Left lung (tissue), 10 donors: ENCODE results near the gene CANT1. TPM values are rescaled to one million over a fixed set of nuclear protein-coding genes. Genes with fewer than 3 reads are reported as not detected.

ENCODE experiments used
- ATAC-seq: fragments of 200-7000 bp; cut with Tn5 transposase; one replicate; pipeline ENCODE4 v1.9.1; 2020; ENCODE audit warnings: moderate library complexity
- DNase-seq, 4 donors: peaks; one replicate each; pipeline ENCODE4 v3.0.0-alpha.2; 2013 to 2020
- H3K27ac ChIP-seq, 2 donors: fragments of 200-600 bp; sonication (generic) in 1 of 2; one replicate each; pipeline versions ENCODE4 v1.5.0 to v1.8.0; 2020 to 2021
- H3K27me3 ChIP-seq, 2 donors: fragments of 200-600 bp; sonication (generic) in 1 of 2; one replicate each; pipeline versions ENCODE4 v1.5.0 to v1.8.0; 2020 to 2021
- H3K36me3 ChIP-seq, 2 donors: fragments of 200-600 bp; sonication (generic) in 1 of 2; one replicate each; pipeline versions ENCODE4 v1.5.0 to v1.8.0; 2020 to 2021
- H3K4me1 ChIP-seq, 2 donors: fragments of 200-600 bp; one replicate each; pipeline ENCODE4 v1.8.0; 2021
- H3K4me3 ChIP-seq, 2 donors: fragments of 200-600 bp; sonication (generic) in 1 of 2; one replicate each; pipeline versions ENCODE4 v1.5.0 to v1.8.0; 2020 to 2021; ENCODE audit warnings: mild to moderate bottlenecking in 1 of 2
- H3K9me3 ChIP-seq, 2 donors: fragments of 200-600 bp; sonication (generic) in 1 of 2; one replicate each; pipeline versions ENCODE4 v1.5.0 to v1.8.0; 2020 to 2021
- CTCF ChIP-seq, 2 donors: fragments of 200-600 bp; sonication (generic) in 1 of 2; IDR thresholded peaks; one replicate each; pipeline versions ENCODE4 v1.5.0 to v1.8.0; 2021; ENCODE audit warnings: antibody characterized with exemption in 2 of 2
- intact Hi-C, 2 donors: fragments of 100-400 bp; cut with DNase I; formaldehyde crosslinking; loops; one replicate each; pipeline versions ENCODE4 v1.11.2 to v1.14.2; 2022
- polyA plus RNA-seq, 6 donors: library from polyadenylated mRNA; unstranded; fragments of 120-200 nt; gene quantifications; one replicate each; pipeline ENCODE4 v1.2.1, GENCODE V29; 2013; ENCODE audit not compliant: insufficient read length in 6 of 6
- total RNA-seq, 2 donors: library from RNA; stranded (reverse); fragmentation: NEBNext Ultra II Directional; extraction: Animal tissue kit (Norgen Biotek cat#: 25700); gene quantifications; one replicate each; pipeline ENCODE4 v1.2.1, GENCODE V29; 2021
- donor health status: DM: no; HTN: yes; CAD: no.
- donor health status: DM: no; HTN: no; CAD: no.

Gene CANT1
- total and polyA plus RNA-seq, 8 donors, result 37.9 to 69.0 (median 41.2) TPM

DNA sequence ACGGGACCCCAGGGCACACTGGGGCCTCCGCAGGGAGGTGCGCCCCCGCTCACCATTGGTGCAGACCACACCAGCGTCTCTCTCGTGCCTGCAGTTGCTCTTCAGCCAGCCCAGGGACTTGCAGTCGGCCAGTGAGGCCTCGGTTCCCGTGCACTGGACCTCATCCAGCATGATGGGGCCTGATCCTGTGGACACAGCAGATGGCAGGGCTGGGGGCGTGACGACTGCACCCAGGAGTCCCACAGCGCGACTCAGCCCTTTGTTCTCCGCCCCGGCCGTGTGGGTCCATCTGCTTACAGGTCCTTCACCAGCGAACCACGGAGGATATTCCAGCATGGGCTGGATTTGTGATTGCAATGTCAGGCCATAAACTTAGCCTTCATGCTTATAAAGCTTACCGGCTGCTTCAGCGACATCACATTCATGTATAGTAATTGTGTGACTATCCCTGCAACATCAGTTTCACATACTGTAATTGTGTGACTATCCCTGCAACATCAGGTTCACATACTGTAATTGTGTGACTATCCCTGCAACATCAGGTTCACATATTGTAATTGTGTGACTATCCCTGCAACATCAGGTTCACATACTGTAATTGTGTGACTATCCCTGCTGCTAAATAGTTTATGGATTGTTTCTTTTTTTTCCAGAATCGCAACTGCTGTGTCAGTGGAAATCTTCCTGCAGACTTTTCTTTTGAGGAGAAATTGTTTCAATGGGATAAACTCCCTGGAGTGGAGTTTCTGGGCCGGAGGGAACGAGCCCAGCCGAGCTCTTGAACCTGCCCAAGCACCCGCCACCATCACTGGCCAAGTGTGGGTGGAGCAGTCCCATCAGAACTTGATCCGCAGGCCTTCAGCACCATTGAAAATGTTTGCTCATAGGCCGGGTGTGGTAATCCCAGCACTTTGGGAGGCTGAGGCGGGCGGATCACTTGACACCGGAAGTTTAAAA lies 34.7 kb downstream of the CANT1 start:
- peaks cover 0 to 20% of the 10 kb centered on the region in 2 donors for H3K36me3 ChIP-seq
- peaks cover 17 to 49% of the 10 kb centered on the region in 2 donors for H3K4me1 ChIP-seq
- H3K27ac ChIP-seq, result peak overlapping the region; percentile 37 to 70
- TF ChIP-seq CTCF (IDR thresholded peaks at IDR 0.05), result no peak
- DNase-seq (peak in 2 of 4 donors; percentile 82), ATAC-seq (peak; percentile 70)
- no peaks in the 10 kb centered on the region for H3K27me3 ChIP-seq
- H3K4me3 ChIP-seq, result no peak overlapping the region
- intact Hi-C loops, result loop anchor here in 1 of 2 donors (5.0 kb wide), 1 partner anchor 108 kb away; no protein-coding TSS in a partner anchor
- no peaks in the 10 kb centered on the region for H3K9me3 ChIP-seq

- DNase-seq, result no peak
- no peak overlapping the region for H3K27ac ChIP-seq
Observed at GRCh38 chr17:78973792-78974520, 35.6 kb downstream of the CANT1 start.

GRCh38 chr17:78973196-78973595 lies 36.4 kb downstream of the CANT1 start:
- Histone ChIP-seq H3K9me3 (no peaks in the 10 kb centered on the region), H3K4me3 (no peak overlapping the region), H3K36me3 (peaks cover 0 to 36% of the 10 kb centered on the region in 2 donors), H3K27me3 (no peaks in the 10 kb centered on the region), H3K4me1 (peaks cover 6 to 42% of the 10 kb centered on the region in 2 donors), H3K27ac (no peak overlapping the region)
- no peak for TF ChIP-seq CTCF (IDR thresholded peaks at IDR 0.05)
- intact Hi-C loops, result loop anchor here in 1 of 2 donors (5.0 kb wide), 1 partner anchor 106 kb away; no protein-coding TSS in a partner anchor
- ATAC-seq, result no peak
- DNase-seq, result no peak

More at GRCh38 chr17:78973792-78974520, 35.6 kb downstream of the CANT1 start:
- intact Hi-C loops, result loop anchor here in 1 of 2 donors (5.0 kb wide), 1 partner anchor 107 kb away; no protein-coding TSS in a partner anchor
- Histone ChIP-seq H3K9me3 (no peaks in the 10 kb centered on the region), H3K27me3 (no peaks in the 10 kb centered on the region), H3K4me3 (no peak overlapping the region), H3K36me3 (peaks cover 0 to 29% of the 10 kb centered on the region in 2 donors), H3K4me1 (peaks cover 13 to 49% of the 10 kb centered on the region in 2 donors)
- ATAC-seq, result no peak
- TF ChIP-seq CTCF (IDR thresholded peaks at IDR 0.05), result no peak

DNA sequence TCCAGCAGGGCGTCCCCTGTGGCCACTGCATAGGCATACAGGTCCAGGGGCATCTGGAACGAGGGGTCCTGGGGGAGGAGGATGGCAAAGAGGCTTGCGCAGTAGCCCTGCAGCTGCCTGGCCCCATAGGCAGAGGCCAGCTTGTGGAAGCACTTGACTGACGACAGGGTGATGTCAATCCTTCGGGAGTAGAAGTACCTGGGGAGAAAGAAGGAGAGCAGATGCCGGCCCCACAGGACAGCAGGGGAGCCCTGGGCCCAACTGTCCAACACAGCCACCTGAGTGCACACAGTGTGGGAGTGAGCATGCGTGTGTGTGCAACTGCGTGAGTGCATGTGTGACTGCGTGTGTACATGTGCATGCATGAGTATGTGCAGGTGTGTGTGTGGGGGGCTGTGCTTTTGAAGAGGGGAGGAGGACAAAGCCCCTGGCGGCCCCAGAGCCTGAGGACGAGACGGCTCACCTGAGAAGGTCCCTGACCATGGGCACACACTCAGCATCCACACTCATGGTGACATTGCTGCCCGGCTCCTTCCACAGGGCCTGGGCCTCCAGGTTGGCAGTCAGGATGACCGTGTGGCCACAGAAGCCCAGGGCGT lies 37.0 kb downstream of the CANT1 start:
- Histone ChIP-seq H3K9me3 (no peaks in the 10 kb centered on the region), H3K27me3 (no peaks in the 10 kb centered on the region), H3K27ac (no peak overlapping the region), H3K4me3 (no peak overlapping the region), H3K36me3 (peaks cover 0 to 42% of the 10 kb centered on the region in 2 donors), H3K4me1 (peaks cover 4 to 36% of the 10 kb centered on the region in 2 donors)
- no peak for ATAC-seq
- intact Hi-C loops, result loop anchor here in 1 of 2 donors (5.0 kb wide), 1 partner anchor 105 kb away; no protein-coding TSS in a partner anchor
- TF ChIP-seq CTCF (IDR thresholded peaks at IDR 0.05), result no peak
- no peak for DNase-seq
